Osteoblast (primary cell): ENCODE measurements around the gene CRNN. TPM values are rescaled to one million over a fixed set of nuclear protein-coding genes. Genes with fewer than 3 reads are reported as not detected.

Experiments used
- DNase-seq: peaks from one replicate; pipeline ENCODE4 v3.0.0; 2011; ENCODE audit warnings: low spot score, mixed read lengths; ENCODE audit not compliant: insufficient read length; ENCODE audit errors: missing footprints
- H2AFZ ChIP-seq: 2 replicates; pipeline ENCODE4 v1.6.0; 2011; ENCODE audit warnings: mild to moderate bottlenecking, low read length
- H3K27ac ChIP-seq: 2 replicates; pipeline ENCODE4 v1.5.1; 2011; ENCODE audit warnings: mild to moderate bottlenecking, low read depth, low read length, moderate library complexity
- H3K27me3 ChIP-seq: 2 replicates; pipeline ENCODE4 v1.6.0; 2012; ENCODE audit warnings: mild to moderate bottlenecking, control low read depth, inconsistent platforms, low read length, moderate library complexity; ENCODE audit not compliant: insufficient read depth
- H3K36me3 ChIP-seq: 2 replicates; pipeline ENCODE4 v1.5.1; 2011; ENCODE audit warnings: mild to moderate bottlenecking, low read length, control low read depth, moderate library complexity; ENCODE audit not compliant: insufficient read depth
- H3K4me1 ChIP-seq: 2 replicates; pipeline ENCODE4 v1.5.1; 2011; ENCODE audit warnings: mild to moderate bottlenecking, low read length, control low read depth, moderate library complexity; ENCODE audit not compliant: insufficient read depth
- H3K4me2 ChIP-seq: 2 replicates; pipeline ENCODE4 v1.6.0; 2011; ENCODE audit warnings: mild to moderate bottlenecking, low read length; ENCODE audit not compliant: insufficient read depth
- H3K4me3 ChIP-seq: fragments of 200-600 bp; sonication (generic); 3 replicates; pipeline ENCODE4 v1.5.1; 2012; ENCODE audit warnings: mild to moderate bottlenecking, low read length, inconsistent platforms; ENCODE audit not compliant: insufficient read depth
- H3K79me2 ChIP-seq: 2 replicates; pipeline ENCODE4 v1.6.0; 2012; ENCODE audit warnings: mild to moderate bottlenecking, low read length, control low read depth, inconsistent platforms; ENCODE audit not compliant: insufficient read depth
- H3K9me3 ChIP-seq: 2 replicates; pipeline ENCODE4 v1.5.1; 2011; ENCODE audit warnings: low read depth, low read length, control low read depth
- H4K20me1 ChIP-seq: 2 replicates; pipeline ENCODE4 v1.6.0; 2012; ENCODE audit warnings: mild to moderate bottlenecking, low read length, control low read depth; ENCODE audit not compliant: insufficient read depth
- CTCF ChIP-seq: IDR thresholded peaks from 2 replicates; pipeline ENCODE4 v1.5.1; 2011; ENCODE audit warnings: mild to moderate bottlenecking, low read depth, low read length, moderate library complexity; ENCODE audit errors: extremely low read depth
- total RNA-seq: library from RNA; depleted of rRNA; stranded (reverse); fragments of >200 nt; gene quantifications from 2 replicates; pipeline ENCODE4 v1.2.3, GENCODE V29; 2012

Gene CRNN
- total RNA-seq, 1 donor: not detected

GRCh38 chr1:152398812-152399698 is 15.0 kb downstream of the CRNN start:
- peak; percentile 33 for TF ChIP-seq CTCF
- H3K4me1 ChIP-seq: no peaks in the 10 kb centered on the region
- no peak for DNase-seq
- no peak overlapping the region for H3K4me2 ChIP-seq
- no peaks in the 10 kb centered on the region for H4K20me1 ChIP-seq
- H3K79me2 ChIP-seq: no peaks in the 10 kb centered on the region
- H3K36me3 ChIP-seq: no peaks in the 10 kb centered on the region
- H2AFZ ChIP-seq: no peak overlapping the region
- H3K27ac ChIP-seq: no peak overlapping the region
- H3K9me3 ChIP-seq: no peaks in the 10 kb centered on the region
- no peaks in the 10 kb centered on the region for H3K27me3 ChIP-seq
- H3K4me3 ChIP-seq: no peak overlapping the region

- no peaks in the 10 kb centered on the region for H3K79me2 ChIP-seq
These were observed 16.6 kb downstream of the CRNN start for GRCh38 chr1:152397474-152397873.

GRCh38 chr1:152394151-152394550 is 19.9 kb downstream of the CRNN start:
- H3K36me3 ChIP-seq: no peaks in the 10 kb centered on the region
- no peaks in the 10 kb centered on the region for H3K9me3 ChIP-seq
- no peak overlapping the region for H3K4me3 ChIP-seq
- no peaks in the 10 kb centered on the region for H3K79me2 ChIP-seq
- DNase-seq: no peak
- no peak overlapping the region for H3K27ac ChIP-seq
- no peak overlapping the region for H3K4me2 ChIP-seq
- H2AFZ ChIP-seq: no peak overlapping the region
- no peaks in the 10 kb centered on the region for H3K4me1 ChIP-seq
- TF ChIP-seq CTCF: no peak
- no peaks in the 10 kb centered on the region for H4K20me1 ChIP-seq
- no peaks in the 10 kb centered on the region for H3K27me3 ChIP-seq

More at GRCh38 chr1:152397474-152397873, 16.6 kb downstream of the CRNN start:
- no peaks in the 10 kb centered on the region for H3K36me3 ChIP-seq
- TF ChIP-seq CTCF: no peak
- no peaks in the 10 kb centered on the region for H3K27me3 ChIP-seq
- H3K27ac ChIP-seq: no peak overlapping the region
- no peaks in the 10 kb centered on the region for H4K20me1 ChIP-seq
- no peak for DNase-seq
- H3K4me3 ChIP-seq: no peak overlapping the region
- no peaks in the 10 kb centered on the region for H3K9me3 ChIP-seq
- no peak overlapping the region for H3K4me2 ChIP-seq
- H2AFZ ChIP-seq: no peak overlapping the region
- no peaks in the 10 kb centered on the region for H3K4me1 ChIP-seq

GRCh38 chr1:152392909-152393308 is 21.2 kb downstream of the CRNN start:
- Histone ChIP-seq H3K9me3 (no peaks in the 10 kb centered on the region), H4K20me1 (no peaks in the 10 kb centered on the region), H3K4me2 (no peak overlapping the region), H3K4me1 (no peaks in the 10 kb centered on the region), H3K4me3 (no peak overlapping the region), H2AFZ (no peak overlapping the region), H3K36me3 (no peaks in the 10 kb centered on the region), H3K27me3 (no peaks in the 10 kb centered on the region), H3K27ac (no peak overlapping the region), H3K79me2 (no peaks in the 10 kb centered on the region)
- DNase-seq: no peak
- TF ChIP-seq CTCF: no peak
